ENCODE measurements around the gene CDH22.

DNA sequence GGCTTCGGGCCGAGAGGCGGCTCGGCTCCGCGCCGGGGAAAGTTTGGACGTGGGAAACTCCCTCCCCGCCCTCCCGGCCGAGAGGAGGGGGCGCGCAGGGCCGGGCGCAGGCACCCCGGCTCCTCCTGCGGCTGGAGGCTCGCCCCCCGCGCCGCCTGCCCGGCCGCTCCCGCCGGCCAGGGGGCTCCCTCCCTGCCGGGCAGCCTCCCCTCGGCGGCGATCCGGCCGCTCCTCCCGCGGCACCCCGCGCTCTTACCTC is 370 bp downstream of the CDH22 start:
- TF ChIP-seq SP1 (IDR thresholded peaks at IDR 0.05) (no peak), CTBP1 (IDR thresholded peaks at IDR 0.05; ENCODE audit: borderline replicate concordance) (no peak)
